ENCODE results near the gene MTURN.
"Not testable (repeated sequence)": the region's sequence is repeated elsewhere in the genome, so short reads cannot be mapped to it uniquely, and the experiment has no call there.

MTURN gene

GRCh38 chr7:30185496-30185895 is 50.7 kb downstream of the MTURN start:
- TF ChIP-seq RARB (CRISPR knock-in tag; IDR thresholded peaks at IDR 0.05) (no peak), TOX (CRISPR knock-in tag; IDR thresholded peaks at IDR 0.05; ENCODE audit: borderline replicate concordance) (no peak), ZFP3 (CRISPR knock-in tag; IDR thresholded peaks at IDR 0.05) (no peak), ZFP30 (CRISPR knock-in tag; IDR thresholded peaks at IDR 0.05) (no peak), ESRRG (CRISPR knock-in tag; IDR thresholded peaks at IDR 0.05) (no peak), SNAI2 (CRISPR knock-in tag; IDR thresholded peaks at IDR 0.05) (no peak), ZNF565 (CRISPR knock-in tag; conservative IDR thresholded peaks at IDR 0.05; ENCODE audit: low read depth) (no peak), OSR1 (CRISPR knock-in tag; IDR thresholded peaks at IDR 0.05) (no peak), TSHZ2 (CRISPR knock-in tag; IDR thresholded peaks at IDR 0.05) (no peak), BACH2 (CRISPR knock-in tag; IDR thresholded peaks at IDR 0.05; ENCODE audit: borderline replicate concordance) (no peak), ARNTL (CRISPR knock-in tag; IDR thresholded peaks at IDR 0.05; ENCODE audit: borderline replicate concordance, low read depth) (no peak), PPARA (CRISPR knock-in tag; IDR thresholded peaks at IDR 0.05; ENCODE audit: borderline replicate concordance) (no peak), CSDC2 (CRISPR knock-in tag; IDR thresholded peaks at IDR 0.05) (no peak)
- TF ChIP-seq, protein P1, sequence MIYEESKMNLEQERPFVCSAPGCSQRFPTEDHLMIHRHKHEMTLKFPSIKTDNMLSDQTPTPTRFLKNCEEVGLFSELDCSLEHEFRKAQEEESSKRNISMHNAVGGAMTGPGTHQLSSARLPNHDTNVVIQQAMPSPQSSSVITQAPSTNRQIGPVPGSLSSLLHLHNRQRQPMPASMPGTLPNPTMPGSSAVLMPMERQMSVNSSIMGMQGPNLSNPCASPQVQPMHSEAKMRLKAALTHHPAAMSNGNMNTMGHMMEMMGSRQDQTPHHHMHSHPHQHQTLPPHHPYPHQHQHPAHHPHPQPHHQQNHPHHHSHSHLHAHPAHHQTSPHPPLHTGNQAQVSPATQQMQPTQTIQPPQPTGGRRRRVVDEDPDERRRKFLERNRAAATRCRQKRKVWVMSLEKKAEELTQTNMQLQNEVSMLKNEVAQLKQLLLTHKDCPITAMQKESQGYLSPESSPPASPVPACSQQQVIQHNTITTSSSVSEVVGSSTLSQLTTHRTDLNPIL (CRISPR knock-in tag; IDR thresholded peaks at IDR 0.05; ENCODE audit: low read depth), result no peak
- TF ChIP-seq, protein P2, sequence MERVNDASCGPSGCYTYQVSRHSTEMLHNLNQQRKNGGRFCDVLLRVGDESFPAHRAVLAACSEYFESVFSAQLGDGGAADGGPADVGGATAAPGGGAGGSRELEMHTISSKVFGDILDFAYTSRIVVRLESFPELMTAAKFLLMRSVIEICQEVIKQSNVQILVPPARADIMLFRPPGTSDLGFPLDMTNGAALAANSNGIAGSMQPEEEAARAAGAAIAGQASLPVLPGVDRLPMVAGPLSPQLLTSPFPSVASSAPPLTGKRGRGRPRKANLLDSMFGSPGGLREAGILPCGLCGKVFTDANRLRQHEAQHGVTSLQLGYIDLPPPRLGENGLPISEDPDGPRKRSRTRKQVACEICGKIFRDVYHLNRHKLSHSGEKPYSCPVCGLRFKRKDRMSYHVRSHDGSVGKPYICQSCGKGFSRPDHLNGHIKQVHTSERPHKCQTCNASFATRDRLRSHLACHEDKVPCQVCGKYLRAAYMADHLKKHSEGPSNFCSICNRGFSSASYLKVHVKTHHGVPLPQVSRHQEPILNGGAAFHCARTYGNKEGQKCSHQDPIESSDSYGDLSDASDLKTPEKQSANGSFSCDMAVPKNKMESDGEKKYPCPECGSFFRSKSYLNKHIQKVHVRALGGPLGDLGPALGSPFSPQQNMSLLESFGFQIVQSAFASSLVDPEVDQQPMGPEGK (CRISPR knock-in tag; IDR thresholded peaks at IDR 0.05; ENCODE audit: borderline replicate concordance), result no peak
- TF ChIP-seq, protein P3, sequence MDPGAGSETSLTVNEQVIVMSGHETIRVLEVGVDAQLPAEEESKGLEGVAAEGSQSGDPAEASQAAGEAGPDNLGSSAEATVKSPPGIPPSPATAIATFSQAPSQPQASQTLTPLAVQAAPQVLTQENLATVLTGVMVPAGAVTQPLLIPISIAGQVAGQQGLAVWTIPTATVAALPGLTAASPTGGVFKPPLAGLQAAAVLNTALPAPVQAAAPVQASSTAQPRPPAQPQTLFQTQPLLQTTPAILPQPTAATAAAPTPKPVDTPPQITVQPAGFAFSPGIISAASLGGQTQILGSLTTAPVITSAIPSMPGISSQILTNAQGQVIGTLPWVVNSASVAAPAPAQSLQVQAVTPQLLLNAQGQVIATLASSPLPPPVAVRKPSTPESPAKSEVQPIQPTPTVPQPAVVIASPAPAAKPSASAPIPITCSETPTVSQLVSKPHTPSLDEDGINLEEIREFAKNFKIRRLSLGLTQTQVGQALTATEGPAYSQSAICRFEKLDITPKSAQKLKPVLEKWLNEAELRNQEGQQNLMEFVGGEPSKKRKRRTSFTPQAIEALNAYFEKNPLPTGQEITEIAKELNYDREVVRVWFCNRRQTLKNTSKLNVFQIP (CRISPR knock-in tag; IDR thresholded peaks at IDR 0.05; ENCODE audit: borderline replicate concordance, low read depth), result no peak
- ATAC-seq, result no peak

- ATAC-seq, result no peak
- no peak for TF ChIP-seq CSDC2 (CRISPR knock-in tag; IDR thresholded peaks at IDR 0.05)
- no peak for TF ChIP-seq BACH2 (CRISPR knock-in tag; IDR thresholded peaks at IDR 0.05; ENCODE audit: borderline replicate concordance)
Measured at GRCh38 chr7:30186725-30187124, 51.9 kb downstream of the MTURN start.

DNA sequence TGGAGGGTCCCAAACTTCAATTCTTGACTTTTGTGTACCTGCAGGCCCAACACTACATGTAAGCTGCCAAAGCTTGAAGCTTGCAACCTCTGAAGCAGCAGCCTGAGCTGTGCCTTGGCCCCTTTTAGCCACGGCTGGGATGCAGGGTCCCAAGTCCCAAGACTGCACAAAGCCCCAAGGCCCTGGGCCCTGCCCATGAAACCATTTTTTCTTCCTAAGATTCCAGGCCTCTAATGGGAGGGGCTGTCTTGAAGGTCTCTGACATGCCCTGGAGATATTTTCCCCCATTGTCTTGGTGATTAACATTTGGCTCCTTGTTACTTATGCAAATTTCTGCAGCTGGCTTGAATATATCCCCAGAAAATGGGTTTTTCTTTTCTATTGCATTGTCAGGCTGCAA is 52.7 kb downstream of the MTURN start:
- TF ChIP-seq ZNF70 (CRISPR knock-in tag; IDR thresholded peaks at IDR 0.05) (no peak), ARNTL (CRISPR knock-in tag; IDR thresholded peaks at IDR 0.05; ENCODE audit: borderline replicate concordance, low read depth) (no peak), ZFP3 (CRISPR knock-in tag; IDR thresholded peaks at IDR 0.05) (no peak)
- TF ChIP-seq, protein P1 (CRISPR knock-in tag; IDR thresholded peaks at IDR 0.05; ENCODE audit: low read depth), result no peak
- no peak for ATAC-seq

DNA sequence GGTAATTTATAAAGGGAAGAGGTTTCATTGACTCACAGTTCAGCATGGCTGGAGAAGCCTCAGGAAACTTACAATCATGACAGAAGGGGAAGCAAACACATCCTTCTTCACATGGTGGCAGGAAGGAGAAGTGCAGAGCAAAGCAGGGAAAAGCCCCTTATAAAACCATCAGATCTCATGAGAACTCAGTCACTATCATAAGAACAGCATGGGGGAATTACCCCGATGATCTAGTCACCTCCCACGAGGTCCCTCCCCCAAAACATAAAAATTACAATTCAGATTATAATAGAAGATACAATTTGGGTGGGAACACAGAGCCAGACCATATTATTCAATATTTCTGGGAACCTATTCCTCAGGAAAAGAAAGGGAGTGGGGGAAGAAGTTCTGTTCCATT is 53.6 kb downstream of the MTURN start:
- ATAC-seq, result not testable (repeated sequence)

DNA sequence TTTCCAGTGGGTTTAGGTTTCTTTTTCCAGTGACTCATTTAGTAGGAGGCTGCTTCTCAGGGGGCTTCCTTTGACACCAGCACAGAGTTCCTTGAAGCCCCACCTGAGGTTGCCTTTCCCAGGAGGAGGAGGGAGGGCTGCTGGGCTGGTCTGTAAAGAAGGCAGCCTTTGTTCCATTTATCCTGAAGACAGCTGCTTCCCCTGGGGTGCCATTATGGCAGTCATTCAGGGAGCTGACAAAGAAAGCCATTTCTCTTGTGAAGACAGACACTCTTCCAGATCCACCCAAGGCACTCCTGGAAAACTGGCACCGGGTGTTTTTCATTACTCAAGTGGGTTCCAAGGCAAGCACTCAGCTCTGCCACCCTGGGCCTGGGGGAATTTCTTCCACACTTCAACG is 54.0 kb downstream of the MTURN start:
- TF ChIP-seq RARB (CRISPR knock-in tag; IDR thresholded peaks at IDR 0.05) (no peak), ARNTL (CRISPR knock-in tag; IDR thresholded peaks at IDR 0.05; ENCODE audit: borderline replicate concordance, low read depth) (no peak)
- ATAC-seq, result no peak
